MCF 10A (cell line): ENCODE measurements around the gene UBL3. TPM values are rescaled to one million over a fixed set of nuclear protein-coding genes. Genes with fewer than 3 reads are reported as not detected.
A peak's percentile ranks its signal among the peaks of the same experiment; 100 is the strongest.

Experiments
- BruUV-seq: library from RNA; stranded (reverse); fragments of 400-500 nt; replicated peaks from 2 replicates; lab custom pipeline; 2021; lab: Mats Ljungman, UMichigan
- CTCF ChIA-PET: fragments of 300-600 bp; sonication (Branson Sonifier 250); formaldehyde crosslinking; extraction: SDS; loops from one replicate; lab custom pipeline; 2021; ENCODE audit warnings: antibody characterized with exemption, inconsistent platforms; lab: Yijun Ruan, JAX
- POLR2A ChIA-PET: fragments of 300-600, 350-650 bp; sonication (Branson Sonifier 250); formaldehyde crosslinking; extraction: SDS; loops from one replicate; lab custom pipeline; 2020; ENCODE audit warnings: antibody characterized with exemption, inconsistent platforms; lab: Yijun Ruan, JAX
- DNase-seq: peaks from one replicate; pipeline ENCODE4 v3.0.0-alpha.2; 2018; ENCODE audit not compliant: unreplicated experiment
- H3K27ac Mint-ChIP-seq: one replicate; pipeline ENCODE4 v1.8.0; 2022; ENCODE audit warnings: mild to moderate bottlenecking, low read depth, mixed read lengths; ENCODE audit not compliant: unreplicated experiment
- H3K27me3 Mint-ChIP-seq: one replicate; pipeline ENCODE4 v1.8.0; 2022; ENCODE audit warnings: mixed read lengths; ENCODE audit not compliant: insufficient read depth, unreplicated experiment
- H3K36me3 Mint-ChIP-seq: one replicate; pipeline ENCODE4 v1.8.0; 2022; ENCODE audit warnings: mild to moderate bottlenecking, moderate library complexity, mixed read lengths; ENCODE audit not compliant: insufficient read depth, unreplicated experiment
- H3K4me1 Mint-ChIP-seq: one replicate; pipeline ENCODE4 v1.8.0; 2022; ENCODE audit warnings: mixed read lengths; ENCODE audit not compliant: insufficient read depth, unreplicated experiment
- H3K4me3 Mint-ChIP-seq: one replicate; pipeline ENCODE4 v1.8.0; 2022; ENCODE audit warnings: mild to moderate bottlenecking, moderate library complexity, mixed read lengths; ENCODE audit not compliant: unreplicated experiment
- H3K9me3 Mint-ChIP-seq: one replicate; pipeline ENCODE4 v1.8.0; 2022; ENCODE audit warnings: mixed read lengths; ENCODE audit not compliant: unreplicated experiment
- intact Hi-C: fragments of 100-400 bp; cut with micrococcal nuclease; formaldehyde crosslinking; loops from 2 replicates; pipeline ENCODE4 v1.14.1; 2022
- total RNA-seq: library from RNA; stranded (reverse); gene quantifications from 2 replicates; pipeline ENCODE4 v1.2.3, GENCODE V29; 2022
- TF ChIP-seq, protein P1 (sequence below): fragments of 200-600 bp; IDR thresholded peaks from one replicate; pipeline ENCODE4 v1.8.0; 2022; ENCODE audit warnings: antibody characterized with exemption, mild to moderate bottlenecking; ENCODE audit not compliant: unreplicated experiment

Gene UBL3
- total RNA-seq, 1 experiment from 2014 or later: 18.2 TPM

DNA sequence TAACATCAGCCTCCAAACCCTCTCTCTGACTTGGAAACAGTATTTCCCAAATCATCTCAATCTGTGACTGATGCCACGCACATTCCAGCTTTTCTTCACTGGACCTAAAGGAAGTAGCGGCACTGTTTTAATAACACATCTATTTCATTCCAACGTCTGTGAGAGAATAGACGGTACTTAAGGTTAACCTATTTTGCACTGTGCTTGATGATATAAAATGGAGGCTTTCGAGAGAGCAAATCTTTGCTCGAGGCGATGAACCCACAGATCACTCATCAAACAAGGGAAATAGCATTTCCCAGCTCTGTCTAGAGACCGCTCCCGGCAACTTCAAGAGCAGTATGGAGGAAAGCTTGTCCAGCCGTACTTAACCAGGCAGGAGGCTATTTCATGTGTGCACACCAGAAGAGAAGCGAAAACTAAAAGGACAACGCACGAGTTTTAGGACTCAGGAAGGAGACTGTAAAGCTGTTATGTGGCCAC lies 2.9 kb downstream of the UBL3 start:
- peak; percentile 53 for DNase-seq
- TF ChIP-seq, protein P1, sequence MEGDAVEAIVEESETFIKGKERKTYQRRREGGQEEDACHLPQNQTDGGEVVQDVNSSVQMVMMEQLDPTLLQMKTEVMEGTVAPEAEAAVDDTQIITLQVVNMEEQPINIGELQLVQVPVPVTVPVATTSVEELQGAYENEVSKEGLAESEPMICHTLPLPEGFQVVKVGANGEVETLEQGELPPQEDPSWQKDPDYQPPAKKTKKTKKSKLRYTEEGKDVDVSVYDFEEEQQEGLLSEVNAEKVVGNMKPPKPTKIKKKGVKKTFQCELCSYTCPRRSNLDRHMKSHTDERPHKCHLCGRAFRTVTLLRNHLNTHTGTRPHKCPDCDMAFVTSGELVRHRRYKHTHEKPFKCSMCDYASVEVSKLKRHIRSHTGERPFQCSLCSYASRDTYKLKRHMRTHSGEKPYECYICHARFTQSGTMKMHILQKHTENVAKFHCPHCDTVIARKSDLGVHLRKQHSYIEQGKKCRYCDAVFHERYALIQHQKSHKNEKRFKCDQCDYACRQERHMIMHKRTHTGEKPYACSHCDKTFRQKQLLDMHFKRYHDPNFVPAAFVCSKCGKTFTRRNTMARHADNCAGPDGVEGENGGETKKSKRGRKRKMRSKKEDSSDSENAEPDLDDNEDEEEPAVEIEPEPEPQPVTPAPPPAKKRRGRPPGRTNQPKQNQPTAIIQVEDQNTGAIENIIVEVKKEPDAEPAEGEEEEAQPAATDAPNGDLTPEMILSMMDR: no peak
- Mint-ChIP-seq H3K4me3 (peak overlapping the region; percentile 89), H3K27me3 (no peaks in the 10 kb centered on the region), H3K4me1 (peaks cover 33% of the 10 kb centered on the region), H3K9me3 (no peaks in the 10 kb centered on the region), H3K36me3 (peaks cover 6% of the 10 kb centered on the region), H3K27ac (peak overlapping the region; percentile 100)
- no TSS peak for BruUV-seq
- ChIA-PET POLR2A (interaction anchor here (0.7 to 12.6 kb wide), 12 partner anchors 9 to 280 kb away, joined by 3 to 417 read pairs (median 7); partner anchors contain the start of gene SLC7A1), CTCF (interaction anchor here (0.8 to 13.0 kb wide), 8 partner anchors 55 to 265 kb away, joined by 3 to 230 read pairs (median 6); no protein-coding TSS in a partner anchor)
- intact Hi-C loops: loop anchor here (1.0 to 5.0 kb wide), 2 partner anchors 76 to 155 kb away; no protein-coding TSS in a partner anchor

DNA sequence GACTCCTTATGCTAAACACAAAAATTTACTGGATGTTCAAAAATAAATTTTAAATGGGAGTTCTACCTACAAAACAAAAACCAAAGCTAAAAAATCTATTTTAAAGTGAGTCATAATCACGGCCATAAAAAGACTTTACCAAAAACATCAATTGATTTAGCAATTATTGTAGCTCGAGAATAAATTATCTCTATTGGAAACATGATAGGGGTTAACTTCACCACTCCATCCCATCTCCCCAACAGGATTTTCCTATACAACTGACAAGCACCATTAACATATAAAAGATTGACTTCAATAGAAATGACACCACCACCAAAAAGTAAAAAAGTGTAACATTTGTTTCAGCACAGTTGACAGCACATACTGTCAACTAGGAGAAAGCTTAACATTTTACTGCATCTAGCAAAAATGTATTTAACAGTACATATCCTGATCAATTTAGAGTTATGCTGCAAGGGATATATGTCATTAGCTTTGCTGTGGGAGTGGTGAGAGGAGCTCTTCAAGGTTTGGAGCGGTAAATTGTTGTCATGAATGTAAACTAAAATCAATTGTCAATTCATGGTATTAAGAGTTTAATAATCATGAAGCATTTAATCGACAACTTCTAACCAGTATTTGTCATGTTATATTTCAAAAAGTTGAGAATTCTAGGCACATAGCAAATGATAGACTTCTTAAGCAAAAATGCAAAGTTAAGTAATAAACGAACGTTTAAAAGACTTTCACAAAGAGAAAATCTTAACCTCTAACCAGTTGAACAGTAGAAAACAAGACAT lies 3.8 kb downstream of the UBL3 start:
- no TSS peak for BruUV-seq
- peaks cover 40% of the 10 kb centered on the region for H3K4me1 Mint-ChIP-seq
- POLR2A ChIA-PET: interaction anchor here (0.6 to 12.6 kb wide), 15 partner anchors 10 to 771 kb away, joined by 3 to 417 read pairs (median 5); partner anchors contain the start of genes SLC7A1 and USPL1

DNA sequence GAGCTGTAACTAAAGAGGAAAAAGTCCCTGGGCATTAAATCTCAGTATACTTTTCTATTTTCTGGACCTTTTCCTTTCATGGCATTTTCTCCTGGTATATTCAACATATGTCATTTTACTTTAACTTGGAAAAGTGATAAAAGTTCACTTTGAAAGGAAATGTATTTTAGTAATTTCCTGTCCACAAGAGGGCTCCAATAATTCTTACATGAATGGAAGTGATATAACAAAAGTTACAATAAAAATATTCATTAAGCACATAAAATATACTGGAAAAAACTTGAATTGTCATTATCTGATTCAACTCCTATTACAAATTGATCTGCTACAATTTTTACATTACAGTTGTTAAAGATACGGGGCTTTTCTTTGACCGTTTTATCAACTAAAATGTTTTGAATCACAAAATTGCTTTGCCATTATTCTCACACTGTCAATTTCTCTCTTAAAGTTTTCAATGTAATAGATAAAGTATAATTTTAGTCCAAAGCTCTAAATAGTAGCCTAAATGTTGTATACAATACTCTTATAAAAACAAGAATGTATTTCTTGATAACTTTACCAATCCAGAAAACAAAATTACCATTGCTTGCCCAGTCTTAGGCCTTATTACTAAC lies 4.9 kb downstream of the UBL3 start:
- intact Hi-C loops: loop anchor here (1.0 to 5.0 kb wide), 3 partner anchors 79 to 268 kb away; no protein-coding TSS in a partner anchor
- CTCF ChIA-PET: interaction anchor here (1.2 to 13.0 kb wide), 8 partner anchors 33 to 732 kb away, joined by 3 to 230 read pairs (median 6); no protein-coding TSS in a partner anchor
- Mint-ChIP-seq H3K4me1 (peaks cover 42% of the 10 kb centered on the region), H3K9me3 (no peaks in the 10 kb centered on the region), H3K27ac (peak overlapping the region; percentile 91), H3K4me3 (peak overlapping the region; percentile 89), H3K36me3 (peaks cover 4% of the 10 kb centered on the region), H3K27me3 (no peaks in the 10 kb centered on the region)
- POLR2A ChIA-PET: interaction anchor here (0.7 to 12.6 kb wide), 10 partner anchors 12 to 772 kb away, joined by 3 to 417 read pairs (median 4); partner anchors contain the start of gene USPL1
- DNase-seq: peak; percentile 33
- no TSS peak for BruUV-seq
- TF ChIP-seq, protein P1: peak; percentile 42

More for the DNA sequence above, 3.8 kb downstream of the UBL3 start:
- Mint-ChIP-seq H3K36me3 (peaks cover 6% of the 10 kb centered on the region), H3K9me3 (no peaks in the 10 kb centered on the region), H3K4me3 (peak overlapping the region; percentile 89), H3K27me3 (no peaks in the 10 kb centered on the region), H3K27ac (peak overlapping the region; percentile 100)
- CTCF ChIA-PET: interaction anchor here (0.6 to 13.0 kb wide), 17 partner anchors 56 to 338 kb away, joined by 3 to 230 read pairs (median 4); no protein-coding TSS in a partner anchor
- TF ChIP-seq, protein P1: no peak
- intact Hi-C loops: loop anchor here (1.0 to 5.0 kb wide), 2 partner anchors 75 to 156 kb away; no protein-coding TSS in a partner anchor
- peak; percentile 23 for DNase-seq
